ENCODE data around the gene N4BP2L2.

N4BP2L2 gene

GRCh38 chr13:32430018-32430747, 108.4 kb downstream of the N4BP2L2 start:
- no peak for DNase-seq (ENCODE audit: insufficient read length)
- TF ChIP-seq POLR2AphosphoS5 (IDR thresholded peaks at IDR 0.05; ENCODE audit: low read depth, low read length), result no peak
- TF ChIP-seq POLR2A (IDR thresholded peaks at IDR 0.05; ENCODE audit: low read depth, low read length), result no peak
- no peak for TF ChIP-seq TAF1 (IDR thresholded peaks at IDR 0.05; ENCODE audit: borderline replicate concordance, low read depth, low read length)
- no peak for FAIRE-seq

- TF ChIP-seq POLR2AphosphoS5 (IDR thresholded peaks at IDR 0.05; ENCODE audit: low read depth, low read length) (no peak), TAF1 (IDR thresholded peaks at IDR 0.05; ENCODE audit: borderline replicate concordance, low read depth, low read length) (no peak), POLR2A (IDR thresholded peaks at IDR 0.05; ENCODE audit: low read depth, low read length) (no peak)
- no peak for FAIRE-seq
These were observed 109.1 kb downstream of the N4BP2L2 start for GRCh38 chr13:32429433-32429909.

GRCh38 chr13:32428581-32429432, 109.8 kb downstream of the N4BP2L2 start:
- TF ChIP-seq TAF1 (IDR thresholded peaks at IDR 0.05; ENCODE audit: borderline replicate concordance, low read depth, low read length) (no peak), POLR2A (IDR thresholded peaks at IDR 0.05; ENCODE audit: low read depth, low read length) (no peak), POLR2AphosphoS5 (IDR thresholded peaks at IDR 0.05; ENCODE audit: low read depth, low read length) (no peak)
- FAIRE-seq (peak; percentile 53), DNase-seq (ENCODE audit: insufficient read length) (no peak)

More at GRCh38 chr13:32429433-32429909, 109.1 kb downstream of the N4BP2L2 start:
- no peak for DNase-seq (ENCODE audit: insufficient read length)

- peak; percentile 95 for FAIRE-seq
- peak; percentile 56 for DNase-seq (ENCODE audit: insufficient read length)
- TF ChIP-seq POLR2A (IDR thresholded peaks at IDR 0.05; ENCODE audit: low read depth, low read length) (peak; percentile 86; the same call in 1 of the 2 replicates), POLR2AphosphoS5 (IDR thresholded peaks at IDR 0.05; ENCODE audit: low read depth, low read length) (peak; percentile 79), TAF1 (IDR thresholded peaks at IDR 0.05; ENCODE audit: borderline replicate concordance, low read depth, low read length) (peak; percentile 52; the same call in 1 of the 2 replicates)
These were observed 110.6 kb downstream of the N4BP2L2 start, which contains the start of gene N4BP2L1 for GRCh38 chr13:32427852-32428580. N4BP2L1 (minus strand) TSS chr13:32428130; CDS start chr13:32428082, 48 bp downstream.

- FAIRE-seq (peak; percentile 75), DNase-seq (ENCODE audit: insufficient read length) (peak; percentile 29)
- TF ChIP-seq POLR2AphosphoS5 (IDR thresholded peaks at IDR 0.05; ENCODE audit: low read depth, low read length), result no peak; the same call in 1 of the 2 replicates
These were observed 111.4 kb downstream of the N4BP2L2 start for GRCh38 chr13:32426990-32427851.

GRCh38 chr13:32426191-32426989, 112.2 kb downstream of the N4BP2L2 start:
- 0 out of 2 replicates have a peak, but pooled peaks have one; percentile 29 for TF ChIP-seq TAF1 (IDR thresholded peaks at IDR 0.05; ENCODE audit: borderline replicate concordance, low read depth, low read length)
- TF ChIP-seq POLR2AphosphoS5 (IDR thresholded peaks at IDR 0.05; ENCODE audit: low read depth, low read length), result no peak
- FAIRE-seq, result peak; percentile 91
- no peak for DNase-seq (ENCODE audit: insufficient read length)

- DNase-seq (ENCODE audit: insufficient read length) (no peak), FAIRE-seq (no peak)
- no peak for TF ChIP-seq POLR2A (IDR thresholded peaks at IDR 0.05; ENCODE audit: low read depth, low read length)
These were observed 113.4 kb downstream of the N4BP2L2 start for GRCh38 chr13:32425158-32425557.

- FAIRE-seq, result no peak
- TF ChIP-seq POLR2AphosphoS5 (IDR thresholded peaks at IDR 0.05; ENCODE audit: low read depth, low read length), result no peak
- no peak for DNase-seq (ENCODE audit: insufficient read length)
These were observed 115.0 kb downstream of the N4BP2L2 start for GRCh38 chr13:32423592-32423991.

GRCh38 chr13:32419862-32420261, 118.7 kb downstream of the N4BP2L2 start:
- DNase-seq (ENCODE audit: insufficient read length) (no peak), FAIRE-seq (no peak)
- TF ChIP-seq POLR2A (IDR thresholded peaks at IDR 0.05; ENCODE audit: low read depth, low read length) (no peak), TAF1 (IDR thresholded peaks at IDR 0.05; ENCODE audit: borderline replicate concordance, low read depth, low read length) (no peak), POLR2AphosphoS5 (IDR thresholded peaks at IDR 0.05; ENCODE audit: low read depth, low read length) (no peak)

- DNase-seq (ENCODE audit: insufficient read length) (no peak), FAIRE-seq (no peak)
- TF ChIP-seq TAF1 (IDR thresholded peaks at IDR 0.05; ENCODE audit: borderline replicate concordance, low read depth, low read length), result no peak
- TF ChIP-seq POLR2A (IDR thresholded peaks at IDR 0.05; ENCODE audit: low read depth, low read length), result no peak
- no peak for TF ChIP-seq POLR2AphosphoS5 (IDR thresholded peaks at IDR 0.05; ENCODE audit: low read depth, low read length)
These were observed 120.6 kb downstream of the N4BP2L2 start for GRCh38 chr13:32417995-32418394.
